Erythroblast (primary cell): Measurements from ENCODE around the gene TCIRG1.
"Not testable (repeated sequence)": the region's sequence is repeated elsewhere in the genome, so short reads cannot be mapped to it uniquely, and the experiment has no call there.

Source experiments
- DNase-seq, 2 experiments: peaks; one replicate each; lab custom pipeline; 2025; lab: John Stamatoyannopoulos, UW
- GATA1 ChIP-seq: IDR thresholded peaks from 2 replicates; pipeline ENCODE4 v1.6.1; 2011; ENCODE audit warnings: low read depth, mild to moderate bottlenecking, control low read depth, low read length, moderate library complexity
- POLR2A ChIP-seq: IDR thresholded peaks from 2 replicates; pipeline ENCODE4 v1.6.1; 2011; ENCODE audit warnings: mild to moderate bottlenecking, low read length

Gene TCIRG1, protein sequence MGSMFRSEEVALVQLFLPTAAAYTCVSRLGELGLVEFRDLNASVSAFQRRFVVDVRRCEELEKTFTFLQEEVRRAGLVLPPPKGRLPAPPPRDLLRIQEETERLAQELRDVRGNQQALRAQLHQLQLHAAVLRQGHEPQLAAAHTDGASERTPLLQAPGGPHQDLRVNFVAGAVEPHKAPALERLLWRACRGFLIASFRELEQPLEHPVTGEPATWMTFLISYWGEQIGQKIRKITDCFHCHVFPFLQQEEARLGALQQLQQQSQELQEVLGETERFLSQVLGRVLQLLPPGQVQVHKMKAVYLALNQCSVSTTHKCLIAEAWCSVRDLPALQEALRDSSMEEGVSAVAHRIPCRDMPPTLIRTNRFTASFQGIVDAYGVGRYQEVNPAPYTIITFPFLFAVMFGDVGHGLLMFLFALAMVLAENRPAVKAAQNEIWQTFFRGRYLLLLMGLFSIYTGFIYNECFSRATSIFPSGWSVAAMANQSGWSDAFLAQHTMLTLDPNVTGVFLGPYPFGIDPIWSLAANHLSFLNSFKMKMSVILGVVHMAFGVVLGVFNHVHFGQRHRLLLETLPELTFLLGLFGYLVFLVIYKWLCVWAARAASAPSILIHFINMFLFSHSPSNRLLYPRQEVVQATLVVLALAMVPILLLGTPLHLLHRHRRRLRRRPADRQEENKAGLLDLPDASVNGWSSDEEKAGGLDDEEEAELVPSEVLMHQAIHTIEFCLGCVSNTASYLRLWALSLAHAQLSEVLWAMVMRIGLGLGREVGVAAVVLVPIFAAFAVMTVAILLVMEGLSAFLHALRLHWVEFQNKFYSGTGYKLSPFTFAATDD

GRCh38 chr11:68038718-68039525, at the start of gene TCIRG1:
TCIRG1 (plus strand) TSS chr11:68039025; CDS start chr11:68041272, 2,247 bp downstream.
- peak; percentile 79 to 87 for DNase-seq
- TF ChIP-seq GATA1 (no peak), POLR2A (peak; percentile 90)

- peak in 1 of 2 experiments; percentile 43 for DNase-seq
These were observed 48.1 kb upstream of the TCIRG1 start for GRCh38 chr11:67990546-67991346.

DNA sequence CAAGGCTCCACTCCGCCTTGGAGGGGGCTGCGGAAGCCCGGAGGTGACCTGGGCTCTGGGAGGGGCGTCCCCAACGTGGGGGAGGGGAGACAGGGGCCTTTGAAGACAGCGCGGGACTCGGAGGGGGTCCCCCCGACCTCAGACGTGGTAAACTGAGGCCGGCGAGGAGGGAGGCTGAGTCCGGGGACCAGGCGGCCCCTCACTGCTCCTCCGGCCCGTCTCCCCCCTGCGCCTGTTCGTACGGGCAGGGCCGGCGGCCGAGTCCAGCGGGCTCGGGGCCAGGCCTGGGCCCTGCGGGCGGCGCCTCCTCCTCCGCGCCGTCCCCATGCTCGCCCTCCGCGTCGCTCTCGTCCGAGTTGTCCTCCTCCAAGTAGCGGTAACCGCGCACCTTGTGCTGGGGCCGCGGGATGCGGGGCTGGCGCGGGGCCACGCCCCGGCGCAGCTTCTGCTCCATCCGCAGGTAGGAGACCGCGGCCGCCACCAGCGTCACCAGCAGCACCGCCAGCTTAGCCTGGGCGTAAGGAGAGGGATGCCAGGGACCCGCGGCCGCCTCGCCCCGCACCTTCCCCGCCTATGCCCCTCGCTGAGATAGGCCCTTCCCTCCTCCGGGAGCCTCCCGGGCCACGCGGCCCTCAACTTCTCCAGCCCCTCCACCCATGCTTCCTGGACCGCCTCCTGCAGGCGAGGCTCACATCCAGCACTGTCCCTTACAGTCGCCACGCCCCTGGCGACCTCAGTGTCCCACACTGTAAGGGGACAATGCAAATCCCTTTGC, 47.3 kb upstream of the TCIRG1 start:
- DNase-seq = not testable (repeated sequence)

GRCh38 chr11:67993821-67994220, 45.0 kb upstream of the TCIRG1 start:
- DNase-seq = peak; percentile 34 to 62

GRCh38 chr11:67994387-67994786, 44.4 kb upstream of the TCIRG1 start:
- not testable (repeated sequence) for DNase-seq

- not testable (repeated sequence) for DNase-seq
These were observed 43.7 kb upstream of the TCIRG1 start for GRCh38 chr11:67995129-67995528.

- DNase-seq = not testable (repeated sequence)
These were observed 43.2 kb upstream of the TCIRG1 start for GRCh38 chr11:67995579-67995978.

- TF ChIP-seq GATA1 (no peak), POLR2A (no peak)
- no peak for DNase-seq
These were observed 42.8 kb upstream of the TCIRG1 start for GRCh38 chr11:67996051-67996450.

- peak; percentile 87 to 89 for DNase-seq
- TF ChIP-seq GATA1 = no peak
- no peak for TF ChIP-seq POLR2A
These were observed 42.0 kb upstream of the TCIRG1 start for GRCh38 chr11:67996622-67997474.

- no peak for DNase-seq
- TF ChIP-seq GATA1 (no peak), POLR2A (no peak)
These were observed 41.3 kb upstream of the TCIRG1 start for GRCh38 chr11:67997475-67997921.

GRCh38 chr11:67998150-67999045, 40.4 kb upstream of the TCIRG1 start:
- DNase-seq = no peak

More at GRCh38 chr11:67998150-67999045, 40.4 kb upstream of the TCIRG1 start:
- no peak for TF ChIP-seq GATA1
- TF ChIP-seq POLR2A = no peak
